OCI-LY1 (cell line): ENCODE results near the gene CEP57.

Experiments
- EZH2 ChIP-seq: fragments of 200-600 bp; sonication (generic), shearing (Covaris generic); IDR thresholded peaks from 2 replicates; pipeline ENCODE4 v1.8.0; 2017; ENCODE audit warnings: borderline replicate concordance, mixed run types, mild to moderate bottlenecking, antibody characterized with exemption, low read length, moderate library complexity, mixed read lengths
- TF ChIP-seq, protein P1 (sequence below): fragments of 200-600 bp; sonication (generic), shearing (Covaris generic); IDR thresholded peaks from 2 replicates; pipeline ENCODE4 v1.5.1; 2017; ENCODE audit warnings: mild to moderate bottlenecking, antibody characterized with exemption, low read length, moderate library complexity, mixed read lengths

DNA sequence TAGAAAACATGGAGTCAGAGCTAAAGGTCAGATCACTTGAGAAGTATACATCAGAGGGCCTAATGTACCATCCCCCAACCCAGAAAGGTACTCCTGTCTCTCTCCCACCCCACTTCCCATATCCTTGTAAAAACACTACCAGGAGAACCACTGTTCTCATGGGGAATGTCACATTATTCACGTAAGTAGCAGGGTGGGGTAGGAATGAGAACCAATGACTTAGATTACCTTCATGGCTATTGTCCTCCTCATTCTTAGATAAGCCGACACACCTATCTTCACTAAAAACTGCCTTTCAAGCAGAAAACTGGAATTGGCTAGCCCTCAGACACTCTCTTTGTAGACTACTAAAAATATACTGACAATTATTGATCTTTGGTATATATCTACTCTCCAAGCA, 63.6 kb downstream of the CEP57 start:
- no peak for TF ChIP-seq EZH2
- TF ChIP-seq, protein P1, sequence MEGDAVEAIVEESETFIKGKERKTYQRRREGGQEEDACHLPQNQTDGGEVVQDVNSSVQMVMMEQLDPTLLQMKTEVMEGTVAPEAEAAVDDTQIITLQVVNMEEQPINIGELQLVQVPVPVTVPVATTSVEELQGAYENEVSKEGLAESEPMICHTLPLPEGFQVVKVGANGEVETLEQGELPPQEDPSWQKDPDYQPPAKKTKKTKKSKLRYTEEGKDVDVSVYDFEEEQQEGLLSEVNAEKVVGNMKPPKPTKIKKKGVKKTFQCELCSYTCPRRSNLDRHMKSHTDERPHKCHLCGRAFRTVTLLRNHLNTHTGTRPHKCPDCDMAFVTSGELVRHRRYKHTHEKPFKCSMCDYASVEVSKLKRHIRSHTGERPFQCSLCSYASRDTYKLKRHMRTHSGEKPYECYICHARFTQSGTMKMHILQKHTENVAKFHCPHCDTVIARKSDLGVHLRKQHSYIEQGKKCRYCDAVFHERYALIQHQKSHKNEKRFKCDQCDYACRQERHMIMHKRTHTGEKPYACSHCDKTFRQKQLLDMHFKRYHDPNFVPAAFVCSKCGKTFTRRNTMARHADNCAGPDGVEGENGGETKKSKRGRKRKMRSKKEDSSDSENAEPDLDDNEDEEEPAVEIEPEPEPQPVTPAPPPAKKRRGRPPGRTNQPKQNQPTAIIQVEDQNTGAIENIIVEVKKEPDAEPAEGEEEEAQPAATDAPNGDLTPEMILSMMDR, result no peak
